BJ (cell line): Measurements from ENCODE around the gene BMP8B. TPM values are rescaled to one million over a fixed set of nuclear protein-coding genes. Genes with fewer than 3 reads are reported as not detected.

Experiments
- CTCF ChIA-PET: fragments of 350-600 bp; formaldehyde crosslinking; extraction: SDS; loops from one replicate; lab custom pipeline; 2021; ENCODE audit warnings: antibody characterized with exemption, inconsistent platforms; lab: Yijun Ruan, JAX
- POLR2A ChIA-PET: fragments of 300-600 bp; sonication (Branson Sonifier 250); formaldehyde crosslinking; extraction: SDS; loops from one replicate; lab custom pipeline; 2021; ENCODE audit warnings: antibody characterized with exemption; lab: Charles Lee
- DNase-seq: peaks from one replicate; pipeline ENCODE4 v3.0.0-alpha.2; 2011; ENCODE audit warnings: low read depth
- H3K27me3 ChIP-seq: 2 replicates; pipeline ENCODE4 v1.6.0; 2011; ENCODE audit warnings: low read length; ENCODE audit not compliant: control insufficient read depth, insufficient read depth
- H3K36me3 ChIP-seq: 2 replicates; pipeline ENCODE4 v1.5.1; 2011; ENCODE audit warnings: low read length; ENCODE audit not compliant: control insufficient read depth, insufficient read depth
- H3K4me3 ChIP-seq: 2 replicates; pipeline ENCODE4 v1.5.1; 2011; ENCODE audit warnings: low read depth, mild to moderate bottlenecking, control low read depth, low read length
- CTCF ChIP-seq: IDR thresholded peaks from 2 replicates; pipeline ENCODE4 v1.5.1; 2011; ENCODE audit warnings: low read depth, mild to moderate bottlenecking, control low read depth, inconsistent platforms, low read length, moderate library complexity; ENCODE audit not compliant: insufficient read depth
- polyA plus RNA-seq: library from polyadenylated mRNA; depleted of rRNA; stranded (reverse); fragments of >200 nt; gene quantifications from 2 replicates; pipeline ENCODE4 v1.2.3, GENCODE V29; 2011

The BMP8B gene
- polyA plus RNA-seq, 1 experiment, result 0.01 TPM

GRCh38 chr1:39760074-39761008 is 28.3 kb downstream of the BMP8B start:
- Histone ChIP-seq H3K4me3 (no peak overlapping the region), H3K27me3 (no peaks in the 10 kb centered on the region), H3K36me3 (peaks cover 7% of the 10 kb centered on the region)
- DNase-seq, result no peak
- POLR2A ChIA-PET, result no interaction called here
- TF ChIP-seq CTCF, result no peak
- CTCF ChIA-PET, result no interaction called here

- peaks cover 9% of the 10 kb centered on the region for H3K36me3 ChIP-seq
- DNase-seq, result no peak
- no peaks in the 10 kb centered on the region for H3K27me3 ChIP-seq
- no peak overlapping the region for H3K4me3 ChIP-seq
- POLR2A ChIA-PET, result no interaction called here
- CTCF ChIA-PET, result no interaction called here
- no peak for TF ChIP-seq CTCF
Observed at GRCh38 chr1:39759436-39759726, 29.3 kb downstream of the BMP8B start.

- ChIA-PET CTCF (no interaction called here), POLR2A (no interaction called here)
- peaks cover 9% of the 10 kb centered on the region for H3K36me3 ChIP-seq
- H3K27me3 ChIP-seq, result no peaks in the 10 kb centered on the region
- DNase-seq, result no peak
- H3K4me3 ChIP-seq, result no peak overlapping the region
- TF ChIP-seq CTCF, result no peak
Observed at GRCh38 chr1:39758556-39759435, 29.9 kb downstream of the BMP8B start.

GRCh38 chr1:39757501-39757900 is 31.2 kb downstream of the BMP8B start:
- CTCF ChIA-PET, result no interaction called here
- no peaks in the 10 kb centered on the region for H3K27me3 ChIP-seq
- no peak for DNase-seq
- no peak overlapping the region for H3K4me3 ChIP-seq
- peaks cover 19% of the 10 kb centered on the region for H3K36me3 ChIP-seq
- POLR2A ChIA-PET, result no interaction called here
- TF ChIP-seq CTCF, result no peak

GRCh38 chr1:39755965-39756659 is 32.6 kb downstream of the BMP8B start:
- no peak for DNase-seq
- TF ChIP-seq CTCF, result no peak
- CTCF ChIA-PET, result interaction anchor here (0.8 kb wide), 1 partner anchor 16 kb away, joined by 3 read pairs; no protein-coding TSS in a partner anchor
- POLR2A ChIA-PET, result no interaction called here
- Histone ChIP-seq H3K4me3 (no peak overlapping the region), H3K27me3 (no peaks in the 10 kb centered on the region), H3K36me3 (peaks cover 29% of the 10 kb centered on the region)
